ELF-1 (cell line): ENCODE measurements around the gene DEPP1.

Source experiments
- DNase-seq: peaks from one replicate; pipeline ENCODE4 v3.0.0-alpha.2; 2016; ENCODE audit warnings: low read depth, low spot score

DEPP1 gene

GRCh38 chr10:44980309-44981171 lies 1.9 kb upstream of the DEPP1 start:
- no peak for DNase-seq

GRCh38 chr10:44979281-44980191 lies 927 bp upstream of the DEPP1 start:
- DNase-seq: no peak

- no peak for DNase-seq
These were observed 418 bp downstream of the DEPP1 start for GRCh38 chr10:44978213-44978569.

GRCh38 chr10:44977287-44978212 lies 1.1 kb downstream of the DEPP1 start:
- peak; percentile 57 for DNase-seq

- no peak for DNase-seq
These were observed 2.0 kb downstream of the DEPP1 start for GRCh38 chr10:44976352-44977198.

- peak; percentile 82 for DNase-seq
These were observed 2.9 kb downstream of the DEPP1 start for GRCh38 chr10:44975431-44976331.

- peak; percentile 93 for DNase-seq
These were observed 3.8 kb downstream of the DEPP1 start for GRCh38 chr10:44974628-44975430.

- DNase-seq: no peak
These were observed 4.5 kb downstream of the DEPP1 start for GRCh38 chr10:44974082-44974627.

- DNase-seq: peak; percentile 71
These were observed 5.1 kb downstream of the DEPP1 start for GRCh38 chr10:44973323-44974081.

GRCh38 chr10:44972874-44973306 lies 5.7 kb downstream of the DEPP1 start:
- DNase-seq: peak; percentile 67

GRCh38 chr10:44971935-44972757 lies 6.5 kb downstream of the DEPP1 start:
- DNase-seq: no peak

GRCh38 chr10:44971434-44971833 lies 7.2 kb downstream of the DEPP1 start:
- no peak for DNase-seq

- DNase-seq: no peak
These were observed 7.7 kb downstream of the DEPP1 start for GRCh38 chr10:44970812-44971395.

GRCh38 chr10:44969854-44970253 lies 8.8 kb downstream of the DEPP1 start:
- no peak for DNase-seq

- no peak for DNase-seq
These were observed 9.9 kb downstream of the DEPP1 start for GRCh38 chr10:44968500-44969400.
